Activated CD4-positive, alpha-beta T cell treated with anti-CD3 and anti-CD28 coated beads, Interleukin-2, amount 10 ng/mL, durations not matched to agents 24 days and 14 days (primary cell): ENCODE data around the gene PRKAA1. TPM values are rescaled to one million over a fixed set of nuclear protein-coding genes. Genes with fewer than 3 reads are reported as not detected.
A peak's percentile ranks its signal among the peaks of the same experiment; 100 is the strongest.
"Not testable (repeated sequence)": the region's sequence is repeated elsewhere in the genome, so short reads cannot be mapped to it uniquely, and the experiment has no call there.

ENCODE experiments used
- DNase-seq: peaks from one replicate; pipeline ENCODE4 v3.0.0; 2022
- H3K27ac Mint-ChIP-seq: one replicate; pipeline ENCODE4 v1.8.0; 2022; ENCODE audit warnings: mild to moderate bottlenecking, mixed read lengths
- H3K27me3 Mint-ChIP-seq: one replicate; pipeline ENCODE4 v1.8.0; 2022; ENCODE audit warnings: mixed read lengths
- H3K36me3 Mint-ChIP-seq: one replicate; pipeline ENCODE4 v1.8.0; 2022; ENCODE audit warnings: low read depth, mild to moderate bottlenecking, mixed read lengths
- H3K4me1 Mint-ChIP-seq: one replicate; pipeline ENCODE4 v1.8.0; 2021; ENCODE audit warnings: mixed read lengths
- H3K4me3 Mint-ChIP-seq: one replicate; pipeline ENCODE4 v1.8.0; 2022; ENCODE audit warnings: mild to moderate bottlenecking, moderate library complexity, mixed read lengths
- H3K9me3 Mint-ChIP-seq: one replicate; pipeline ENCODE4 v1.8.0; 2021; ENCODE audit warnings: mixed read lengths
- intact Hi-C: fragments of 100-400 bp; cut with micrococcal nuclease; formaldehyde crosslinking; loops from one replicate; pipeline ENCODE4 v1.15.1; 2023
- total RNA-seq: library from RNA; stranded (reverse); gene quantifications from 2 replicates; pipeline ENCODE4 v1.2.3, GENCODE V29; 2022

PRKAA1 gene
- total RNA-seq, 1 donor from 2014 or later, result 49.1 TPM

DNA sequence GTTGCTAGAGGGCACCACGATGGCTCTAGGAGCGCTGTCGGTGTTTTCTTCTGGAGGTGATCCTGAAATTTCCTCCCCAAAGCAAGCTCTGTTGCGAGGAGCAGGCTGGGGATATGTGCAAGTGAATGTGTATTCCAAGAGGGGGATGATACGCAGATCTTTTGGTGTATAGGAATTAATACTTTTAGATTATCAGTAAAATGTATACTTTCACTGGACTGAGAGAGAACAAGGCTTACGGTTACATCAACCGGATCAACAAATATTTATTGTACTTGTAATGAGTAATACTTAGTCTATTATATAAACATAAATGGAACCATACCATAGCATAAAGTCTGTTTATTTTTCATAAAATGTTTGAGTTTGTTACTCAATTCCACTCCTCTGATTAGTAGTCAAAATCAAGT is 632 bp upstream of the PRKAA1 start:
- H3K27me3 Mint-ChIP-seq, result peaks cover 15% of the 10 kb centered on the region
- intact Hi-C loops, result loop anchor here (1.0 kb wide), 3 partner anchors 14 to 43 kb away; partner anchors contain the start of gene RPL37
- H3K4me1 Mint-ChIP-seq, result peaks cover 34% of the 10 kb centered on the region
- peak overlapping the region; percentile 88 for H3K4me3 Mint-ChIP-seq
- H3K36me3 Mint-ChIP-seq, result peaks cover 21% of the 10 kb centered on the region
- H3K27ac Mint-ChIP-seq, result peak overlapping the region; percentile 97
- DNase-seq, result no peak
- no peaks in the 10 kb centered on the region for H3K9me3 Mint-ChIP-seq

DNA sequence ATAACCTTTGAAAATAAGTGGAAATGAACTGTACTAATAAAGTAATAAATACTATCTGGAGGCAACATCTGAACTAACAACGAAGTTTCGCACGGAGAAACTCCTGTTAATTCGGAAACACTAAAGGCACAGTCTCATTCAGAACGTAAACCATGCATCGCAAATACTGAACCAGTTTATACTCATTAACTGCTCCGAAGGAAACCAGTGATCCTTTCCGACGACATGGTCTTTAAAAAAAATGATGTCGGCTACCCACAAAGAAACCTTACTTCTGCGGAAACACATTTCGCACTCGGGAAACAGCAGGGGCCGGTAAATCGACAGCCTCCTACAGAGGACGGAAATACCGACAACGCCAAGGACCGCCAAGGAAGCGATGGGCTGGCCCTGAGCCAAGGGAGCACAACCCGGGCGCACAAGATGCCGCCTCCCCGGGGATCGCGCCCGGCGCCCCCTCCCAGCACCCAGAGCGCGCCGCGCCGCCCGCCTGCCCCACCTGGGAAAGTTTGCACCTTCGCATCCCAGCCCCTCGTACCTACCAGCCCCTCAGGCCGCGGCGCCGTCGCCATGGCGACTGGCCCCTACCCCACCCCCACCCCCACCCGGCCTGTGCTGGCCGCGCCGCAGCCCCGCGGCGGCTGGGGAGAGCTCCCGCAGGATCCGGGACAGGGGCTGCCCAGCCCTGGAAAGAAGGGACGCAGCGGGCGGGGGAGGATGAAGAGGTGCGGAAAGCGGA is 732 bp downstream of the PRKAA1 start:
- H3K4me1 Mint-ChIP-seq, result peaks cover 36% of the 10 kb centered on the region
- intact Hi-C loops, result loop anchor here (1.0 kb wide), 3 partner anchors 16 to 41 kb away; partner anchors contain the start of gene RPL37

DNA sequence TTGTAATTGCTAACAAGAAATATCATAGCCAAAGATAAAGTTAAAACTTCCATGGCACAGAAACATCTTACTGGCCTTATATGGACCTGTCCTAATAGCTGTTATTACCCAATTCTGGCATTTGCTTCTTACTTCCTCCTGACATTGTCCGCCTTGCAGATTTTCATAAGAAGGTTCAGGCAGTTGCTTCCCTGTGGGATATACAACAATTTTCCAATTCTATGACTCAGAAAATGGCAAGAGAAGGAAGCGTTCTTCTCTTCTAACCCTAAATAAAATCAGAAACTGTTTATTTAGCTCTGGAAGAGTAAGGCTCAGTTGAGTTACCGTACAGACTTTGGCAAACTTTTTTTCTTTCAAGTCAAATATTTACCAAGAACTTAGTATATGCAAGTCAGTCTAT is 1.7 kb downstream of the PRKAA1 start:
- Mint-ChIP-seq H3K4me3 (peak overlapping the region; percentile 86), H3K27ac (no peak overlapping the region), H3K4me1 (peaks cover 36% of the 10 kb centered on the region), H3K9me3 (no peaks in the 10 kb centered on the region), H3K27me3 (peaks cover 10% of the 10 kb centered on the region), H3K36me3 (peaks cover 27% of the 10 kb centered on the region)
- intact Hi-C loops, result no loop called here
- no peak for DNase-seq

More for the DNA sequence above, 732 bp downstream of the PRKAA1 start:
- peak; percentile 92 for DNase-seq
- H3K27ac Mint-ChIP-seq, result peak overlapping the region; percentile 85
- H3K4me3 Mint-ChIP-seq, result peak overlapping the region; percentile 86
- H3K27me3 Mint-ChIP-seq, result peaks cover 12% of the 10 kb centered on the region
- H3K9me3 Mint-ChIP-seq, result no peaks in the 10 kb centered on the region
- H3K36me3 Mint-ChIP-seq, result peaks cover 27% of the 10 kb centered on the region

DNA sequence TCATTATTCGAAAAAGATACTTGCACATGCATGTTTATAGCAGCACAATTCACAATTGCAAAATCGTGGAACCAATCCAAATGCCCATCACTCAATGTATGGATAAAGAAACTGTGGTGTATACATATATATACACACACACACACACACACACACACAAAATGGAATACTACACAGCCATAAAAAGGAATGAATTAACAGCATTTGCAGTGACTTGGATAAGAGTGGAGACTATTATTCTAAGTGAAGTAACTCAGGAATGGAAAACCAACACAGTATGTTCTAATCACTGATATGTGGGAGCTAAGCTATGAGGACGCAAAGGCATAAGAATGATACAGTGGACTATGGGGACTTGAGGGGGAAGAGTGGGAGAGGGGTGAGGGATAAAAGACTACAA is 3.3 kb downstream of the PRKAA1 start:
- DNase-seq, intact Hi-C loops, H3K27ac Mint-ChIP-seq, H3K27me3 Mint-ChIP-seq, H3K9me3 Mint-ChIP-seq: not testable (repeated sequence)
- H3K36me3 Mint-ChIP-seq, result peaks cover 27% of the 10 kb centered on the region
- H3K4me3 Mint-ChIP-seq, result peak overlapping the region; percentile 28
- H3K4me1 Mint-ChIP-seq, result peaks cover 40% of the 10 kb centered on the region

DNA sequence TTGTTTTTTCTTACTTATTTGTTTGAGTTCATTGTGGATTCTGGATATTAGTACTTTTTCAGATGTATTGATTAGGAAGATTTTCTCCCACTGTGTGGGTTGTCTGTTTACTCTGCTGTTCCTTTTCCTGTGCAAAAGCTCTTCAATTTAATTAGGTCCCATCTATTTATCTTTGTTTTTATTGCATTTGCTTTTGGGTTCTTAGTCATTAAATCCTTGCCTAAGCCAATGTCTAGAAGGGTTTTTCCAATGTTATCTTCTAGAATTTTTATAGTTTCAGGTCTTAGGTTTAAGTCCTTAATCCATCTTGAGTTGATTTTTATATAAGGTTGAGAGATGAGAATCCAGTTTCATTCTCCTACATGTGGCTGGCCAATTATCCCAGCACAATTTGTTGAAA is 3.8 kb downstream of the PRKAA1 start:
- intact Hi-C loops, H3K9me3 Mint-ChIP-seq, H3K27ac Mint-ChIP-seq, H3K4me3 Mint-ChIP-seq, DNase-seq, H3K27me3 Mint-ChIP-seq: not testable (repeated sequence)
- H3K4me1 Mint-ChIP-seq, result peaks cover 40% of the 10 kb centered on the region
- H3K36me3 Mint-ChIP-seq, result peaks cover 27% of the 10 kb centered on the region

DNA sequence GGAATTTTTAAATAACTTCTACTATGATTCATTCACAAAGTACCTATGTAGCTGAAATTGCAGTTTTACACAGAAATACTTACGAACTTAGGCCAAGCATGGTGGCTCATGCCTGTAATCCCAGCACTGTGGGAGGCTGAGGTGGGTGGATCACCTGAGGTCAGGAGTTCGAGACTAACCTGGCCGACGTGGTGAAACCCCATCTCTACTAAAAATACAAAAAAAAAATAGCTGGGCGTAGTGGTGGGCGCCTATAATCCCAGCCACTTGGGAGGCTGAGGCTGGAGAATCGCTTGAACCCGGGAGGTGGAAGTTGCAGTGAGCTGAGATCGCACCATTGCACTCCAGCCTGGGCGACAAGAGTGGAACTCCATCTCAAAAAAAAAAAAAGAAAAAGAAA is 5.5 kb downstream of the PRKAA1 start:
- intact Hi-C loops, H3K27ac Mint-ChIP-seq, H3K9me3 Mint-ChIP-seq, H3K4me3 Mint-ChIP-seq, H3K27me3 Mint-ChIP-seq, DNase-seq: not testable (repeated sequence)
- peaks cover 34% of the 10 kb centered on the region for H3K4me1 Mint-ChIP-seq
- H3K36me3 Mint-ChIP-seq, result peaks cover 40% of the 10 kb centered on the region

DNA sequence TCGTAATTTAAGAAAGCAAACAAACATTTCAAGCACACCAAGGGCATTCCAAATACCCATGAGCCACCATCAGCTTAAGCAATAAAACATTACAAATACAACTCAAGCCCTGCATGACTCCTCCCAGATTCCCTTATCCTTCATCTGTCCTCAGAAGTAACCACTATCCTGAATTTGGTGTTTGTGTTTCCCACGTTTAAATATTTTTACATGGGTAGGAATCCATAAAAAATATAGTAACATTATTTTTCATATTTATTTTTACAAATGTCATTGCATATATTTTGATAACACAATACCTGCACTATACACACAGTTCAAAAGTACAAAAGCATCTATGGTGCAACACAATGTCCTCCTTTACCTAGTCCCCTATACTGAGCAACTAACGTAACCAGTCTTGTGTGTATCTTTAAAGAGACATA is 6.4 kb downstream of the PRKAA1 start:
- Mint-ChIP-seq H3K4me3 (no peak overlapping the region), H3K9me3 (no peaks in the 10 kb centered on the region), H3K4me1 (peaks cover 32% of the 10 kb centered on the region), H3K27ac (no peak overlapping the region), H3K27me3 (no peaks in the 10 kb centered on the region), H3K36me3 (peaks cover 45% of the 10 kb centered on the region)
- no peak for DNase-seq
- intact Hi-C loops, result no loop called here

DNA sequence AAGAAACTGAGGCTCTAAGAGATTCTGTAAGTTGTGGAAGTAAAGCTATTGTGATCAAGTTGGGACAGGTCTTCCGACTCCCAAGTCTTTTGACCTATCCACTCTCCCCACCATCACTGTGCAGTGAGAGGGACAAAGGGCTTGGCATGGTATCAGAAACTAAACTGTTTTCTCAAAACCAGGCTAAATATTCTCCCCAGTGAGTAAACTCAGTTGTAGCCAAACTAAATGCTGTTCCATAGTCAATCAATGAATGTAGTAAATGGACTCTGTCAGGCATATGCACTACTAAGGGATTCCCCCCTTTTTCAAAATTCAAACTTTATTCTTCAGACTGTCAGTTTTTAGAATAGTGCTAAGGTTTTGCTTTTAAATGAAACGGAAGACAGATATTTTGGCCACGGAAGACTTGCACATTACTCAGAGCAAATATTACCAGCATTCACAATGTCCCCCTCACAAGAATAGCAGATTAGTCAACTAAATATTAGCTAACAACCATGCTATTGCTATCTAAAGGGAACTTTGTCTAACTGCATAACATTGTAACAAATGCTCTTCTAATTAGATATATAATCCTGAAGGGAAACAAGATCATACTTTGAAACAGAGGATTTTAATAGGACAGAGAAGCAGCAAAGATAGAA is 7.1 kb downstream of the PRKAA1 start:
- no peaks in the 10 kb centered on the region for H3K9me3 Mint-ChIP-seq
- intact Hi-C loops, result no loop called here
- H3K4me1 Mint-ChIP-seq, result peaks cover 29% of the 10 kb centered on the region
- H3K36me3 Mint-ChIP-seq, result peaks cover 49% of the 10 kb centered on the region
- H3K27me3 Mint-ChIP-seq, result no peaks in the 10 kb centered on the region
- H3K27ac Mint-ChIP-seq, result no peak overlapping the region
- no peak for DNase-seq
- H3K4me3 Mint-ChIP-seq, result no peak overlapping the region

DNA sequence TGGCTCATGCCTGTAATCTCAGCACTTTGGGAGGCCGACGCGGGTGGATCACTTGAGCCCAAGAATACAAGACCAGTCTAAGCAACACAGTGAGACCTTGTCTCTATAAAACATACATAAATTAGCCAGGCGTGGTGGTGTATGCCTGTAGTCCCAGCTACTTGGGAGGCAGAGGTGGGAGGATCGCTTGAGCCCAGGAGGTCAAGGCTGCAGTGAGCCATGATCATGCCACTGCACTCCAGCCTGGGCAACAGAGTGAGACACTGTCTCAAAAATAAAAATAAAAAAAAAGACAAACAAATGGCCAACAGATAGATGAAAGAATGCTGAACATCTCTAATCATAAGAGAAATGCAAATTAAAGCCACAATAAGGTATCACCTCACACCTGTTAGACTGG is 9.2 kb downstream of the PRKAA1 start:
- H3K27ac Mint-ChIP-seq, intact Hi-C loops, DNase-seq, H3K27me3 Mint-ChIP-seq, H3K9me3 Mint-ChIP-seq, H3K4me3 Mint-ChIP-seq: not testable (repeated sequence)
- peaks cover 35% of the 10 kb centered on the region for H3K36me3 Mint-ChIP-seq
- peaks cover 16% of the 10 kb centered on the region for H3K4me1 Mint-ChIP-seq

DNA sequence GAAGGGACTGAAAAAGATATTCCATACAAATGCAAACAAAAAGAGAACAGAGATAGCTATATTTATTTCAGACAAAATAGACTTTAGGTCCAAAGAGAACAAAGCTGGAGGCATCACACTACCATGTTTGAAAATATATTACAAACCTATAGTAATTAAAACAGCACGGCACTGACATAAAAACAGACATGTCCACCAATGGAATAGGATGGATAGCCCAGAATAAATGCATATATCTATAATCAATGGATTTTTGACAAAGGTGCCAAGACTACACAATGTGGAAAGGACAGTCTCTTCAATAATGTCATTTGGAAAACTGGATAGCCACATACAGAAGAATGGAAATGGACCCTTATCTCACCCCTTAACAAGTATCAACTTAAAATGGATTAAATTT is 10.2 kb downstream of the PRKAA1 start:
- H3K9me3 Mint-ChIP-seq, result no peaks in the 10 kb centered on the region
- intact Hi-C loops, result no loop called here

DNA sequence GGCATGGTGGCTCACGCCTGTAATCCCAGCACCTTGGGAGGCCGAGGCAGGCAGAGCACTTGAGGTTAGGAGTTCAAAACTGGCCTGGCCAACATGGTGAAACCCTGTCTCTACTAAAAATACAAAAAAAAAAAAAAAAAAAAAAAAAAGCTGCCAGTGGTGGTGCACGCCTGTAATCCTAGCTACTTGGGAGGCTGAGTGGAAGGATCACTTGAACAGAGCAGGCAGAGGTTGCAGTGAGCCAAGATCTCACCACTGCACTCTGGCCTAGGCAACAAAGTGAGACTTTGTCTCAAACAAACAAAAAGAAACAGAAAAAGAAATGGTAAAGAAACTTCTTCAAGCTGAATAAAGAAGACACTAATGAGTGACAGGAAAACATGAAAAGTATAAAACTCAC is 11.5 kb downstream of the PRKAA1 start:
- H3K27me3 Mint-ChIP-seq, H3K27ac Mint-ChIP-seq, H3K9me3 Mint-ChIP-seq, intact Hi-C loops, H3K4me3 Mint-ChIP-seq, DNase-seq: not testable (repeated sequence)
- Mint-ChIP-seq H3K4me1 (peaks cover 18% of the 10 kb centered on the region), H3K36me3 (peaks cover 29% of the 10 kb centered on the region)

More for the DNA sequence above, 10.2 kb downstream of the PRKAA1 start:
- Mint-ChIP-seq H3K4me3 (no peak overlapping the region), H3K27ac (no peak overlapping the region), H3K4me1 (peaks cover 14% of the 10 kb centered on the region), H3K36me3 (peaks cover 29% of the 10 kb centered on the region), H3K27me3 (no peaks in the 10 kb centered on the region)
- DNase-seq, result no peak

DNA sequence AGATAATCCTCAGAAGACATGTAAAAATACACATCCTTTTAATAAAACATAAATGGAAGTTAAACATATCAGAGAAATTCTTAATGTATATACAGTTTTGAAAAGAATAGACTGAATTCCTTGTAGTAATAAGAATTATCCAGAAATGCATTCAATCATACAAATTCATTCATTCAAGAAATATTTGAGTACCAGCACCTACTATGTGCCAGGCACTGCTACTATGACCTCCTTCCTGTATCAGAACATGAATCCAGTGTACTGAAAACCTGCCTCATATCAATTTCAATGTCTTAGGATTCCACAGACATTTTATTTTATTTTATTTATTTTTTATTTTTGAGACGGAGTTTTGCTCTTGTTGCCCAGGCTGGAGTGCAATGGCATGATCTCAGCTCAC is 13.3 kb downstream of the PRKAA1 start:
- Mint-ChIP-seq H3K4me3 (no peak overlapping the region), H3K9me3 (no peaks in the 10 kb centered on the region), H3K36me3 (peaks cover 29% of the 10 kb centered on the region), H3K27ac (no peak overlapping the region), H3K4me1 (peaks cover 14% of the 10 kb centered on the region), H3K27me3 (no peaks in the 10 kb centered on the region)
- intact Hi-C loops, result no loop called here
- no peak for DNase-seq

DNA sequence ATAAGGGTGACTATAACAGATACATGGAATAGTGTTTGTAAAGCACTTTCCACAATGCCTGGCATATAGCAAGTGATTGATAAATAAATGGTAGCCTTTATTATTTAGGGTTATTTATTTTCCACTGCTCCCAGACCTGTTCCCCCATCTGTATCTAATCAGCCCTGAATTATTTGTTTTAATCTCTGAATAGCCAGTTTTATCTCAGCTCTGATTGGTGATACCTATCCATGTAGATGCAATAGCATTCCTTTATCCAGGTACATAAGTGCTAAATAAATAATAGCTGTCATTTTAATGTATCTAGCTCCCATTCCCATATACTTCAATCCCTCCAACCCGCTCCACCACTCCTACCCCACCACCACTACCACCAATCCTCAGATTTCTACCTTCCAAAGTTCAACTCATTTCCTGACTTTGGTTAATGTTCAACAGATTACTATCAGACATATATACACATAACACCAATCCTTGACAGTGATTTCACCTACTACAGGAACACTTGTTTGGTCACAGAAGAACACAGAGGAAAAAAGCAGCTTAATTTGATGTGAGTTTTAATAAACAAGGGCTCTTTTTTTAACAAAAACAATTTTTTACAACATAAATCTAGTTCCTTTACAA is 14.0 kb downstream of the PRKAA1 start:
- no peak for DNase-seq
- Mint-ChIP-seq H3K4me1 (peaks cover 15% of the 10 kb centered on the region), H3K9me3 (no peaks in the 10 kb centered on the region), H3K36me3 (peaks cover 28% of the 10 kb centered on the region), H3K27me3 (no peaks in the 10 kb centered on the region), H3K27ac (no peak overlapping the region), H3K4me3 (no peak overlapping the region)
- intact Hi-C loops, result no loop called here

DNA sequence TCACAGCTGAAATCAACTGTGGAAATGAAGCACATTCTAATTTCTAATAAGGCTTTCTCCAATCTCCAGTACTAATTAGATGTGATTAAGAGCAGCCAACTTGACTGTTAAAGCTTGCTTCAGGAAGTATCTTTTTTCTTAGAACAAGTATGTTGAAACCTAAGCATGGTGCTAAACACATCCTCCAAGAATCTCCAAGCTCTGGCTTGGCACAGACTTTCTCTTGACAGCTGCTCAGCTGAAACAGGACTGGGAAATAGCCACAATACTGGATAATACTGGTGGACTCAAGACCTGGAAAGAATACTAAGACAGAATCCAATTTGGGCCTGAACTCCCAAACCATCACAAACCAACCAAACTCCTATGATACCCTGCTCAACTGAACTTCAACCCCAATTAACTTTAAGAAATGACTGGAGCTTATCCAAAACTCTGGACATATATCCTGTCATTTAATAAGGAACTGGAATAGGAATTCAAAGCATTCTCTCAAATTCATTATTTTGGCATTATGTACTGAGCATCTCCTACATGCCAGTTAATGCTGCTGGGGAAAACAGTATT is 16.2 kb downstream of the PRKAA1 start:
- H3K9me3 Mint-ChIP-seq, result no peaks in the 10 kb centered on the region
- DNase-seq, result no peak
- H3K4me3 Mint-ChIP-seq, result no peak overlapping the region
- H3K27ac Mint-ChIP-seq, result no peak overlapping the region
- intact Hi-C loops, result no loop called here
- H3K27me3 Mint-ChIP-seq, result no peaks in the 10 kb centered on the region
- H3K4me1 Mint-ChIP-seq, result peaks cover 13% of the 10 kb centered on the region
- H3K36me3 Mint-ChIP-seq, result peaks cover 13% of the 10 kb centered on the region
